NCI-H2081 (cell line): ENCODE results near the gene PPP2R5B.

ENCODE experiments used
- DNase-seq, 2 experiments: peaks; one replicate each; lab custom pipeline; 2025; lab: John Stamatoyannopoulos, UW

Gene PPP2R5B

GRCh38 chr11:64929625-64930024 is 5.1 kb downstream of the PPP2R5B start:
- no peak for DNase-seq

DNA sequence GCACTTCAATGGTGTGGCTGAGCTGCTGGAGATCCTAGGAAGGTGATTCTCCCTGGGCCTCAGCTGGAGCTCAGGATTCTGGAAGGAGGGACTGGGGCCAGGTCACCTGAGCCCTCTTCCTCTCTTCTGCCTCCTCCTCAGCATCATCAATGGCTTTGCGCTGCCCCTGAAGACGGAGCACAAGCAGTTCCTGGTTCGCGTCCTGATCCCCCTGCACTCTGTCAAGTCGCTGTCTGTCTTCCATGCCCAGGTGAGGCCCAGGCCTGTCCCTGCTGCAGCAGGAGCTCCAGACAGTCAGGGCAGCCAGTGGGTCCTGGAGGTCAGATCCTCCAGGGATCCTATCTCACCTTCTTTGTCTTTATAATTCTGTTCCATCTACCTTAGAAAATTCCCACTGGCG is 5.9 kb downstream of the PPP2R5B start:
- DNase-seq = no peak

DNA sequence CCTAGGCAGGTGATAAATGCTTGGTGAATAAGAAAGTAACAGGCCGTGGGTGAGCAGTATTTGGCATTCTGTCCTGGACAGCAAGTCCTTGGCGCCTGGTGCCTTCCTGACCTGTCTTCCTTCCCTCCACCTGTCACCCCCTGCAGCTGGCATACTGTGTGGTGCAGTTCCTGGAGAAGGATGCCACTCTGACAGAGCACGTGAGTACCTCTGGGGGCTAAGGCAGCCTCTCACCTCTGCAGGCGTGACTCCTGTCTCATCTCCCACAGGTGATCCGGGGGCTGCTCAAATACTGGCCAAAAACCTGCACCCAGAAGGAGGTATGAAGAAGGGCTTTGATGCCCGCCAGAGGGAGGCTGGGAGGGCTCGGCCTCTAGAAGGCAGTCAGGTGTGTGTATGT is 6.8 kb downstream of the PPP2R5B start:
- DNase-seq = no peak

- no peak for DNase-seq
Measured at GRCh38 chr11:64932324-64932723, 7.8 kb downstream of the PPP2R5B start.

- DNase-seq = no peak
Measured at GRCh38 chr11:64933213-64933934, 8.9 kb downstream of the PPP2R5B start.

DNA sequence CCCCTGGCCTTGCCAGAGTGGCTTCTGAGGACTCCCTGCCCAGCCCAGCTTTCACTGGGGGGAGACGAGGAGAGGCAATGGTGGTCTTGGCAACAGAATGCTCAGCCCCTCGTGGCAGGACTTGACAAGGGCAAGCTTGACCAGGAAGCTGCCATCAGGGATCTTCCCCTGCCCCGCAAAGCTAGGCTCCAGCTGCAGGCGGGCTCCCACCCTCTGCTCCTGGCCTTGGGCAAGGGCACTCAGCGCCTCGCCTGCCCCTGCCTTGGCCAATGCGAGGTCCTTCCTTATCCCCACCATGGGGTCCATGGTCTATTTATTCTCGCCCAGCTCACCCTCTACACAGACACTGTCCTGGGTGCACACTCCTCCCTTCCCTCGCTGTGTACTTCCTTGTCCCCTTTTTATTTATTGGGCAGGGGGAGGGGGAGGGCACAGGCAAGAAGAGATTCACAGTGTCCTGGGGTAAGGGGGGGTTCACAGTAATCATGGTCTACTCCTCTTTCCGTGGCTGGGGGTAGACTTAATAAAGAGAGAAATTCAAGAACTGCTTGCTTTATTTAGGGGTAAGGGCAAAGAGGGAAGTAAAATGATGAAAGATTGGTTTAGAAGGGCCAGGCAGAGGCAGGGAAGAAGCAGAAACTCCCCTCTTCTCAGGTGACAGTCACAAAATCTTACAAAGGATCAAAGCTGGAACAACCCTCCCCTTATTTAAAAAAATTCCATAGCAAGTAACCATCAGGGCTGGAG is 9.6 kb downstream of the PPP2R5B start:
- no peak for DNase-seq

DNA sequence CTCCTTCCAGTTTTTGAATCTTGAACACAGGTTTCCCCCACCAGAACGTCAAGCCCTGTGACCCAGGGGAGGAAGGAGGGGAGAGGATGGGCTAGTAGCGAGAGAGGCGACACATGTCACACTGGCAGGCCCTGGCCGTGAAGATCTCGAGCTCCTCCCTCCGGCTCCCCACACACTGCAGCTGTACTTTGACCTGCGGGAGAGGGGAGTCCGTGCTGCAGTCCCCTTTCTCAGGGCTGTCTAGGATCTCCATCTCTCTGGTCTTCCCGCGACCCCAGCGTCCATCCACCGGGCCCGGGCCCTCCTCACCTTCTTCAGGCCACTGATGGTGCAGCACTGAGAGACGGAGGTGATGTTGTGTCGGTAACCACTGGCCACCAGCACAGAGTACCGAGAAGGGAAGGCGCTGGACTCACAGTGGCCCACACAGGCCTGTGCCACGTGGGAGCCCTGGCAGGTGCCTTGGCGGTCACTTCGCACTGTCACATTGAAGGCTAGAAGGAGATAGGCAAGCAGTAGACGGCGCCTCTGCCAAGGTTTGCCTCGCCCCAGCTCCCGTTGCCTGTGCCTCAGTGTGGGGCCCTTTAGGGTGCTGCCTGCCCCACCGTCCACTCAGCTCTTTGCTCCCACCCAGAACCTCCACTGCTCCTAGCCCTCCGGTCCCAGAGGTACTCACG is 10.3 kb downstream of the PPP2R5B start:
- no peak for DNase-seq

- DNase-seq = peak; percentile 23 to 38
Measured at GRCh38 chr11:64935359-64936081, 11.0 kb downstream of the PPP2R5B start, which contains the start of gene GPHA2. Gene GPHA2 (minus strand): TSS chr11:64935893. CDS start chr11:64935460, 433 bp downstream.

DNA sequence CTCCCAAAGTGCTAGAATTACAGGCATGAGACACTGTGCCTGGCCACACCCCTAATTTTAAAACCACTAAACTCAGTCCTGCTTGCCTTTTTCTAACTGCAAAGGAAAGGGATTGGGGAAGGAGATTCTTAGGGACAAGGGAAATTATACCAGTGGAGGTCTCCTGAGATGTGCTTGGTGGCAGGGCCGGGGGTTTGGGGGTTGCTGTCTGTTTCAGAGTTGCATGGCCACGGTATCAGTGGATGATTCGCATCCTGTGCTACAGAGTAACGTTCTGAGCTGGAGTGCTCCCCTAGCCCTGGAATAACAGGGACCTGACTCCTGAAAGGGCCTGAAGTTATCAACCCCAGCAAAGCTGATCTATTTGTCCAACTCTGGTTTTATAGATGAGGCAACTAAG is 12.1 kb downstream of the PPP2R5B start:
- DNase-seq = no peak

DNA sequence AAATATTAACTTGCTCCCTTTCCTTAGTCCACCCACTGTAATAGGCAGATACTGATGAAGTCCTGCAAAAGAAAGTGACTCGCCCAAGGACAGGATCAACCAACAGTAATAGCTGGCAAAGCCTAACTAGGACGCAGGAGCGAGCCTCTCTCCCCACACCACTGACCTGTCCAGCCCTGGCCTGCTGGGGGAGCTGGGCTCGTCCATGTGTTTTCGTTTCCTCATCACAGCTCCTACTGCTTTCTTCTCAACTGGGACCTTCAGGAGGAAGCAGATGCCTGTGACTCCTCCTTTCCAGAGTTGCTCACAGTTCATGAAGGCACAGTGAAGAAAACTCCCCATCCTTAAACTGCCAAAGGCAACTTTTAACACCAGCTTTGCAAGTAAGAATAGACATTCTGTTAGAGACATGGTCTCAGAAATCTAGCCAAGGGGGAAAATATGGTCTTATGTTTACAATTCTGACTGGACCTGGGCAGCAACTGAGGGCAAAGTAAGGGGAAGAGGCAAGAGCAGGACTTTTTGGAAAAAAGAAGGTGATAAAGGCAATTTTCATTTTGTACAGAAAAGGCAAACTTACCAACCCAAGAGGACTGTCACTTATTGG is 22.8 kb downstream of the PPP2R5B start:
- DNase-seq = no peak

- DNase-seq = no peak
Measured at GRCh38 chr11:64951529-64951928, 27.0 kb downstream of the PPP2R5B start.

- DNase-seq = no peak
Measured at GRCh38 chr11:64954201-64954600, 29.7 kb downstream of the PPP2R5B start.

GRCh38 chr11:64959498-64959897 is 35.0 kb downstream of the PPP2R5B start:
- DNase-seq = no peak

GRCh38 chr11:64960719-64961118 is 36.2 kb downstream of the PPP2R5B start:
- no peak for DNase-seq

GRCh38 chr11:64963072-64963631 is 38.7 kb downstream of the PPP2R5B start:
- DNase-seq = no peak

DNA sequence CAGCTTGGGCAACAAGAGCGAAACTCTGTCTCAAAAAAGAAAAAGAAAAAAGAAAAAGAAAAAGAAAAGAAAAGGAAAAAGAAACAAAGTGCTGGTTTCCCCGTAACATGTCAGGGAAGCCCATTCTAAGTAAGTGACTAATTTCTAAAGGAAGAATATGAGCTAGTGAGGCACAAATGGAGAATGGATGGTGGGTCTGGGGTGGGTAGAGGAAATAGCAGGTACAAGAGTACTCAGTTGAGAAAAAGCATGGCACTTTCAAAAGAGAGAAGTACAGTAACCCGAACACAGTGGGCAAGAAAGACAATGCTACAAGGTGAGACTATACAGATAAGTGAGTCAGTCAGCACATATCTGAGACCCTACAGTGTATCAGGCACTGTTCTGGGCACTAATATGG is 42.9 kb downstream of the PPP2R5B start:
- no peak for DNase-seq

DNA sequence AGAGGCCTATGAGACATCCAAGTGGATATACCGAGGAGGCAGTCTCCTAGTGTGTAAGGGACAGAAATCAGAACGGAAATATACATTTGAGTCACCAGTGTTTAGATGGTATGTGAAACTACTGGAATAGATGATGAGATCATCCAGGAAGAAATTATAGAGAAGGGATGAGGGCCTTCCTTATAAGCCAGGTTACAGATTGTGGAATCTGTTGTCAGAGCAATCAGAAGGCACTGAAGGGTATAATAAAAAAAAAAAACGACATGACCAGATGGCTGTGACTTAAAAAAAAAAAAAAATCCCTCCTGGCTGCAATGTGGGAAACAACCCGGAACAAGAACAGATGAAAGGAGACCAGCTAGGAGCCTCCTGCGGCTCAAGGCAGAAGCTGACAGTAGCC is 44.7 kb downstream of the PPP2R5B start:
- DNase-seq = no peak

DNA sequence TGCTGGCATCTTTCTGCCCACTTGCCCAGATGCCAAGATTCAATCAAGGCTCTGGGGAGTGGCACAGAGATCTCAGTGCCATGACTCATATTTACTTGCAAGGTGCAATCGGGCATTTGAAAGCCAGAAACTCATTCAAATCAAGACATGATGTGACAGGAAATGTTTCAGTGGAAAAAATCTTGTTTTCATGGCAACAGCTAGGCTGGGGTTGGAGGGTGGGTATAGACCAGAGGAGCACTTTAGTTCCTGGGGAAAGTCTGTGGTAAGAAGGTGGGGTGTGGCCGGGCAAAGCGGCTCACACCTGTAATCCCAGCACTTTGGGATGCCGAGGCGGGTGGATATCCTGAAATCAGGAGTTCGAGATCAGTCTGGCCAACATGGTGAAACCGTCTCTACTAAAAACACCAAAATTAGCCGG is 46.3 kb downstream of the PPP2R5B start:
- no peak for DNase-seq

- DNase-seq = no peak
Measured at GRCh38 chr11:64971421-64972233, 47.1 kb downstream of the PPP2R5B start, which contains the start of gene MAJIN. Gene MAJIN (minus strand): TSS chr11:64972108. CDS start chr11:64959405, 12,703 bp downstream.

GRCh38 chr11:64974124-64974523 is 49.6 kb downstream of the PPP2R5B start:
- DNase-seq = no peak
